VCaP (cell line): ENCODE results near the gene PDZD2.

ENCODE experiments used
- H3K27ac ChIP-seq: fragments of 450-650 bp; 2 replicates; pipeline ENCODE4 v1.5.1; 2017
- CTCF ChIP-seq: fragments of 450-650 bp; conservative IDR thresholded peaks from 2 replicates; pipeline ENCODE4 v1.5.1; 2017; ENCODE audit warnings: mild to moderate bottlenecking, moderate library complexity

The PDZD2 gene

GRCh38 chr5:31623249-31623648 is 15.7 kb upstream of the PDZD2 start:
- TF ChIP-seq CTCF, result no peak

GRCh38 chr5:31625394-31625793 is 13.5 kb upstream of the PDZD2 start:
- TF ChIP-seq CTCF, result no peak
- H3K27ac ChIP-seq, result peak overlapping the region; percentile 65

More at GRCh38 chr5:31623249-31623648, 15.7 kb upstream of the PDZD2 start:
- H3K27ac ChIP-seq, result no peak overlapping the region

GRCh38 chr5:31626156-31626555 is 12.8 kb upstream of the PDZD2 start:
- H3K27ac ChIP-seq, result peak overlapping the region; percentile 65
- TF ChIP-seq CTCF, result no peak

- H3K27ac ChIP-seq, result peak overlapping the region; percentile 65
- TF ChIP-seq CTCF, result no peak
Observed at GRCh38 chr5:31626604-31627234, 12.2 kb upstream of the PDZD2 start.

- H3K27ac ChIP-seq, result no peak overlapping the region
- no peak for TF ChIP-seq CTCF
Observed at GRCh38 chr5:31630931-31631330, 8.0 kb upstream of the PDZD2 start.

- TF ChIP-seq CTCF, result no peak
- no peak overlapping the region for H3K27ac ChIP-seq
Observed at GRCh38 chr5:31632460-31632859, 6.5 kb upstream of the PDZD2 start.

GRCh38 chr5:31635446-31635845 is 3.5 kb upstream of the PDZD2 start:
- H3K27ac ChIP-seq, result no peak overlapping the region
- no peak for TF ChIP-seq CTCF
